Nephron progenitor cell (in vitro differentiated cells): ENCODE measurements around the gene DNAJC11.
A peak's percentile ranks its signal among the peaks of the same experiment; 100 is the strongest.

Source experiments
- DNase-seq: peaks from one replicate; pipeline ENCODE4 v3.0.0; 2021
- H3K27ac Mint-ChIP-seq: 2 replicates; pipeline ENCODE4 v1.8.0; 2021; ENCODE audit warnings: mild to moderate bottlenecking, moderate library complexity, mixed read lengths
- H3K27me3 Mint-ChIP-seq: 2 replicates; pipeline ENCODE4 v1.8.0; 2021; ENCODE audit warnings: mild to moderate bottlenecking, low read depth, mixed read lengths; ENCODE audit not compliant: poor library complexity
- H3K36me3 Mint-ChIP-seq: 2 replicates; pipeline ENCODE4 v1.8.0; 2021; ENCODE audit warnings: low read depth, mixed read lengths
- H3K4me1 Mint-ChIP-seq: 2 replicates; pipeline ENCODE4 v1.8.0; 2021; ENCODE audit warnings: mixed read lengths
- H3K4me3 Mint-ChIP-seq: 2 replicates; pipeline ENCODE4 v1.8.0; 2021; ENCODE audit warnings: mild to moderate bottlenecking, moderate library complexity, mixed read lengths
- H3K9me3 Mint-ChIP-seq: 2 replicates; pipeline ENCODE4 v1.8.0; 2021; ENCODE audit warnings: mild to moderate bottlenecking, moderate library complexity, mixed read lengths
- TF ChIP-seq, protein P1 (sequence below): fragments of 200-600 bp; sonication (generic); IDR thresholded peaks from 2 replicates; pipeline ENCODE4 v1.5.0; 2021; ENCODE audit warnings: antibody characterized with exemption

Gene DNAJC11

DNA sequence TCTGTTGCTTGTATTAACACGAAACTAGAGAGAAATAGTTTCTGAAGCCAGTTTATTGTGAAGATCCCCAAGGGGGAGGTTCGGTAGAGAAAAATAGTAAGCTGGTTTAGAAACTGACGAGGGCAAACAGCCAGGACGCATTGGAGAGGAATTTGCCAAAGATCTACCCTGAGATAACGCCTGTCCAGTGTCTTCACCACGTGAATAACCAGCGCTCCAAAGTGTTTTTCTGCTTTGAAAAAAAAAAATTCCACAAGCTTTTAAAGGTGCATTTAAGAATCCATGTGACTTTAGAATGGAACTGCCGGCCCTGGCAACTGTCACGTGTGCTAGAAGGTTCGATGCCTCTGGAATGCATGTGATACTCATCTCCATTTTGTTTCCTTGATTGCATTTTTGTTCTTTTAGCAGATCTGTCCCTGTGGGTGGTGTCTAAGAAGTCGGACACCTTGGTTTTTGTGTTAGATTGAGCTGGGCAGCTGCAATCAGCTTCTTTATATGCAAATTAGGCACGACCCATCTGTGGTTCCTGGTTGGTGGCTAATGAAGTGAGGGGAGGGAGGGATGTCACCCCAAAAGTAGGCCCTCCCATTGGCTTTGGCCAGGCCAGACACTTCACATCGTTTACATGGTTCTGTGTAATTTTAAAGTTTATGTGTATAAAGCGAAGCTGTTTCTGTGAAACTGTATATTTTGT lies 78.2 kb downstream of the DNAJC11 start:
- Mint-ChIP-seq H3K27ac (peak overlapping the region; percentile 67), H3K36me3 (peaks cover 67% of the 10 kb centered on the region), H3K27me3 (no peaks in the 10 kb centered on the region), H3K9me3 (no peaks in the 10 kb centered on the region), H3K4me3 (no peak overlapping the region), H3K4me1 (peaks cover 49% of the 10 kb centered on the region)
- DNase-seq = no peak
- TF ChIP-seq, protein P1, sequence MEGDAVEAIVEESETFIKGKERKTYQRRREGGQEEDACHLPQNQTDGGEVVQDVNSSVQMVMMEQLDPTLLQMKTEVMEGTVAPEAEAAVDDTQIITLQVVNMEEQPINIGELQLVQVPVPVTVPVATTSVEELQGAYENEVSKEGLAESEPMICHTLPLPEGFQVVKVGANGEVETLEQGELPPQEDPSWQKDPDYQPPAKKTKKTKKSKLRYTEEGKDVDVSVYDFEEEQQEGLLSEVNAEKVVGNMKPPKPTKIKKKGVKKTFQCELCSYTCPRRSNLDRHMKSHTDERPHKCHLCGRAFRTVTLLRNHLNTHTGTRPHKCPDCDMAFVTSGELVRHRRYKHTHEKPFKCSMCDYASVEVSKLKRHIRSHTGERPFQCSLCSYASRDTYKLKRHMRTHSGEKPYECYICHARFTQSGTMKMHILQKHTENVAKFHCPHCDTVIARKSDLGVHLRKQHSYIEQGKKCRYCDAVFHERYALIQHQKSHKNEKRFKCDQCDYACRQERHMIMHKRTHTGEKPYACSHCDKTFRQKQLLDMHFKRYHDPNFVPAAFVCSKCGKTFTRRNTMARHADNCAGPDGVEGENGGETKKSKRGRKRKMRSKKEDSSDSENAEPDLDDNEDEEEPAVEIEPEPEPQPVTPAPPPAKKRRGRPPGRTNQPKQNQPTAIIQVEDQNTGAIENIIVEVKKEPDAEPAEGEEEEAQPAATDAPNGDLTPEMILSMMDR = no peak

GRCh38 chr1:6622396-6623152 lies 79.0 kb downstream of the DNAJC11 start:
- no peaks in the 10 kb centered on the region for H3K9me3 Mint-ChIP-seq
- no peaks in the 10 kb centered on the region for H3K27me3 Mint-ChIP-seq
- no peak for DNase-seq
- H3K36me3 Mint-ChIP-seq = peaks cover 60% of the 10 kb centered on the region
- H3K4me1 Mint-ChIP-seq = peaks cover 46% of the 10 kb centered on the region
- H3K27ac Mint-ChIP-seq = peak overlapping the region; percentile 91
- H3K4me3 Mint-ChIP-seq = no peak overlapping the region
- TF ChIP-seq, protein P1 = no peak

DNA sequence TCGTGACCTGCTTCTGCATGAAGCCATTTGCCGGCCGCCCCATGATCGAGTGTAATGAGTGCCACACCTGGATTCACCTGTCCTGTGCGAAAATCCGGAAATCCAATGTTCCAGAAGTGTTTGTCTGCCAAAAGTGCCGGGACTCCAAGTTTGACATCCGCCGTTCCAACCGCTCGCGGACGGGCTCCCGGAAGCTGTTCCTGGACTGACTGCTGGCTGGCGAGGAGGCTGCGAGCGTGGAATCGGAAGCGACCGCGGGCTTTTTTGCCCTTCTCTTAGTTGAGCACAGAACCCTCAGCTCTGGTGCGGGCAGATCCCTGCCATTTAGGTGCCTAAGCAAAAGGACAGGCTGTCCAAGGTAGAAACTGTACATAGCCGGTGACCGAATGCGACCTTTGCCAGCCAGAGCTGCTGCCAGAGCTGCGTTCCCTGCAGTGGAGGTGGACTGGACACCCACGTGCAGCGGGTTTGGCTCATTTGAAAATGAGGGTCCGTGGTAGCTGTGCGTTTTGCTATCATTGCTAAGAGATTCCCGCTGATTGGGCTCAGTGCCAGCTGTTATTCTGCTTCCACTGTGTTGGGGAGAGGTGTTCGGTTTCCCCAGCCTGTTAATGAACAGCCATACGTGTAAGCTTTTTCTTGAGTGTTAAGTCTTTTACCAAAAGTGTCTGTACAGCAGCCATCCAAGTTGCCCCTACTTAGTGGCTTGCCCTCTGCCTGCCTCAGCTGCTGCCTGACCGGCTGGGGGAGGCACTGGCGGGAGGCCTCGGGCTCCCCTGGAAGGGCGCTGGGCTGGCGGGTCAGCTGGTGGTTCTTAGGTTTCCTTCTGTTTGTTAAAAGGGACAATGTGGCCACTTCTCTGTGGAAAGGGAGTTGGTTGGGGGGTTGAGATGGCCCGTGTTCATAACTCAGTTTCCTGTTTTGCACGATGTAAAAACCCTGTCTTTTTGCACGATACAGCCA lies 79.9 kb downstream of the DNAJC11 start:
- peaks cover 55% of the 10 kb centered on the region for H3K36me3 Mint-ChIP-seq
- peaks cover 45% of the 10 kb centered on the region for H3K4me1 Mint-ChIP-seq
- H3K4me3 Mint-ChIP-seq = no peak overlapping the region
- no peak for DNase-seq
- H3K27me3 Mint-ChIP-seq = no peaks in the 10 kb centered on the region
- H3K9me3 Mint-ChIP-seq = no peaks in the 10 kb centered on the region
- TF ChIP-seq, protein P1 = no peak
- peak overlapping the region; percentile 91 for H3K27ac Mint-ChIP-seq

GRCh38 chr1:6619045-6619444 lies 82.6 kb downstream of the DNAJC11 start:
- H3K36me3 Mint-ChIP-seq = peaks cover 50% of the 10 kb centered on the region
- no peaks in the 10 kb centered on the region for H3K27me3 Mint-ChIP-seq
- H3K4me3 Mint-ChIP-seq = no peak overlapping the region
- TF ChIP-seq, protein P1 = no peak
- no peak for DNase-seq
- peaks cover 38% of the 10 kb centered on the region for H3K4me1 Mint-ChIP-seq
- H3K9me3 Mint-ChIP-seq = no peaks in the 10 kb centered on the region
- H3K27ac Mint-ChIP-seq = no peak overlapping the region

DNA sequence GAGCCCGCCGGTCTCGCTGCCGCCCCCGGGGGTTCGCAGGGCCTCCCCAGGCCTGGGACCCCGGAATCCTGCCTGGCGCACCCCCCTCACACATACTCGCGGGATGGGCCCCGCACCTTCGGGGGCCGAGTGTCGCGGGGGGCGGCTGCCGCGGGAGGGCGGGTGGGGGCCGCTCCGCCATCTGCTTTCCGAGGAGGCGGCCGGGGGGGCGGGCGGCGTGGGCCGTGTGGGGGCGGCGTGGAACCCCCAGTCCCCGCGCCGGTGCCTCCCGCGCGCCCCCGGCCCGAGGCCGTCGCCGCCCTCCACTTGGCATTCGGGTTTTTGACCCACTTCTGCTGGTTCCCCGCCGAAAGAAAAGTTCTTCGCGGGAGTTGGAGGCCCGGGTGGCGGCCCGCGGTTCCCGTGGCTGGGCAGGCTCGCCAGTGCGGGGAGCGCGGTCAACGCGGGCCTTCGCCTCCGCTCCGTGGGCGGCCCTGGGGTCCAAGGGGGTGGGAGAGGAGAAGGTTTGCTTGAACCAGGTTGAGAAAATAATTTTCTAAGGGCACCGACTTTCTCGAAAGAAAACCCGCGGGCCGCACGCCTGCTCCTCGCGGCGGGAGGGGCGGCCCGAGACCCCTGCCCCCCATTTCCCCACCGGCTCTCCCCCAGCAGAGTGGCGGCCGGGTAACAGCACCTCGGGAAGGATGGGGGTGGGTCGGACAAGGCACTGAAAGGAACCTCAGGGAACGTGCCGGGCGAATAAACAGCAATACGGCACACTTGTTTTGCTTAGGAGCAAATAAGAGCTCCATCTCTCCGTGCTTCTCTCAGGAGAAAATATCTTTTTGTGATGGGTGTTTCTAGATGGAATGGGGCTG lies 86.5 kb downstream of the DNAJC11 start:
- Mint-ChIP-seq H3K9me3 (no peaks in the 10 kb centered on the region), H3K27me3 (peaks cover 3% of the 10 kb centered on the region), H3K36me3 (peaks cover 24% of the 10 kb centered on the region), H3K27ac (peak overlapping the region; percentile 94), H3K4me3 (peak overlapping the region; percentile 88), H3K4me1 (peaks cover 29% of the 10 kb centered on the region)
- DNase-seq = peak; percentile 51
- TF ChIP-seq, protein P1 = no peak
